ENCODE data around the gene TNK1. TPM values are rescaled to one million over a fixed set of nuclear protein-coding genes. Genes with fewer than 3 reads are reported as not detected.

The TNK1 gene
- total and polyA plus RNA-seq, 9 of the 15 experiments (the other 6 are each of a cell fraction or from before 2014, with no cell fraction given), result 0.28 to 5.2 (median 2.1) TPM

DNA sequence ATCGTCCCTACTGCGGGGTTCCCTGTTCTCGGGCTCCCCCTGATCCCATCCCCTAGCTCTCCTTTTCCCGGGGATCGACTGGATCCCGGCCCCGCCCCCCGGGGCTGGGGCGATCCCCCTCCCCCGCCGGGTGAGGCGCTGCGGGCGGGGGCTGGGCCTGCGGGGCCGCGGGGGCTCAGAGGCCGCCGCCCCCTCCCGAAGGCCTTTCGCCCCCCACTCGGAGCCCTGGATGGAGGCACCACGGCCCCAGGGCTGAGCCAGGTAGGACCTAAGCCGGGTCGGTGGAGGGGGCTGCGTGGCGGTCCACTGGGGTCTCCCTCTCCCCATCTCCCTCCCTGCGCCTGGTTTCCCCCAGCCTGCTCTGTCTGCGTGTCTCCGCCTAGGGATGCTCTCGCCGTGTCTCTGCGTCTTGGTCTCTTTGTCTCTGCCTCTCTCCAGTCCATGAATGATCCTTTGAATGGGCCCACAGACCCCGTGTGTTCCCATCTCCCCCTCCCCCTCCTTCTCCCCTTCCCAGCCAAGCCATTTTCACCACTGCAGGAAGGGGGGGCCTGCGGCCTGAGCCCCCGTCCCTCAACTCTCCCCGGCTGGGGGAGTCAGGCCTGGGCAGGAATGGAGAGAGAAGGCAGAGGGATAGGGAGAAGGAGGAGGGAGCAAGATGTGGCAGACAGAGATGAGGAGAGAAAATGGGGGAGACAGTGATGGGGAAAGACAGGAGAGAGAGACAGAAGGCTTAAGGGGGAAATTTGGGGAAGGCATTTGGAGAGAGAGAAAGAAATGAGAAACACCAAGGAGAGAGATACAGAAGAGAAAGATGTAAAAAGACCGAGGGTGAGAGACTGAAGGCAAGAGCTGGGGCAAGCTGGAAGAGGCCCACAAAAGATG is 24.7 kb downstream of the TNK1 start:
- in situ Hi-C loops (cut with MboI), result no loop called here
- Histone ChIP-seq H3K9me3 (replicated peaks; ENCODE audit: control insufficient read depth, insufficient read depth, low read depth, low read length) (no peaks in the 10 kb centered on the region), H3K4me1 (replicated peaks in 1 of 2; ENCODE audit: control insufficient read depth in 2 of 2, insufficient read depth in 2 of 2, low read length in 2 of 2) (peaks cover 11 to 20% of the 10 kb centered on the region in 2 experiments; a peak in 3 of 5 replicates), H3K9ac (ENCODE audit: insufficient read depth in 1 of 2, low read depth in 2 of 2, low read length in 2 of 2) (peak overlapping the region; percentile 57 to 87; a peak in 3 of 4 replicates), H3K36me3 (ENCODE audit: control insufficient read depth, insufficient read depth, low read length) (peaks cover 6% of the 10 kb centered on the region; the same call in 1 of the 3 replicates), H4K20me1 (replicated peaks; ENCODE audit: control insufficient read depth, insufficient read depth, low read length) (no peaks in the 10 kb centered on the region), H3K79me2 (ENCODE audit: control insufficient read depth, insufficient read depth, low read length) (peaks cover 8% of the 10 kb centered on the region; the same call in 2 of the 3 replicates), H3K9me1 (ENCODE audit: control insufficient read depth, insufficient read depth, low read length) (no peaks in the 10 kb centered on the region), H3K27ac (ENCODE audit: extremely low read depth, low read depth, low read length) (peak overlapping the region; percentile 78; the same call in 1 of the 3 replicates), H3K27me3 (ENCODE audit: control insufficient read depth in 2 of 2, insufficient read depth in 2 of 2, low read length in 2 of 2) (no peaks in the 10 kb centered on the region), H2AFZ (ENCODE audit: low read depth, low read length) (peak overlapping the region; percentile 81), H3K4me3 (peak overlapping the region; percentile 68), H3K4me2 (ENCODE audit: insufficient read depth, low read length) (peak overlapping the region; percentile 78)
- WGBS (ENCODE audit: insufficient coverage, low coverage, missing lambda C conversion rate), result 0% methylated on average over 1 of the region's 38 CpGs
- CTCF ChIA-PET (ENCODE audit: low intra/inter-chr PET ratio), result no interaction called here
- 0 out of 2 replicates have a peak, but pooled peaks have one; percentile 4 for TF ChIP-seq CC2D1A (IDR thresholded peaks at IDR 0.05)
- TF ChIP-seq ZNF696 (CRISPR knock-in tag; conservative IDR thresholded peaks at IDR 0.05), result no peak
- TF ChIP-seq, protein P1, sequence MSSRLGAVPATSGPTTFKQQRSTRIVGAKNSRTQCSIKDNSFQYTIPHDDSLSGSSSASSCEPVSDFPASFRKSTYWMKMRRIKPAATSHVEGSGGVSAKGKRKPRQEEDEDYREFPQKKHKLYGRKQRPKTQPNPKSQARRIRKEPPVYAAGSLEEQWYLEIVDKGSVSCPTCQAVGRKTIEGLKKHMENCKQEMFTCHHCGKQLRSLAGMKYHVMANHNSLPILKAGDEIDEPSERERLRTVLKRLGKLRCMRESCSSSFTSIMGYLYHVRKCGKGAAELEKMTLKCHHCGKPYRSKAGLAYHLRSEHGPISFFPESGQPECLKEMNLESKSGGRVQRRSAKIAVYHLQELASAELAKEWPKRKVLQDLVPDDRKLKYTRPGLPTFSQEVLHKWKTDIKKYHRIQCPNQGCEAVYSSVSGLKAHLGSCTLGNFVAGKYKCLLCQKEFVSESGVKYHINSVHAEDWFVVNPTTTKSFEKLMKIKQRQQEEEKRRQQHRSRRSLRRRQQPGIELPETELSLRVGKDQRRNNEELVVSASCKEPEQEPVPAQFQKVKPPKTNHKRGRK (tag; IDR thresholded peaks at IDR 0.05), result 0 out of 2 replicates have a peak, but pooled peaks have one; percentile 25
- no peak for TF ChIP-seq CCAR2 (IDR thresholded peaks at IDR 0.05; ENCODE audit: low read depth, low read length)
- TF ChIP-seq, protein P2, sequence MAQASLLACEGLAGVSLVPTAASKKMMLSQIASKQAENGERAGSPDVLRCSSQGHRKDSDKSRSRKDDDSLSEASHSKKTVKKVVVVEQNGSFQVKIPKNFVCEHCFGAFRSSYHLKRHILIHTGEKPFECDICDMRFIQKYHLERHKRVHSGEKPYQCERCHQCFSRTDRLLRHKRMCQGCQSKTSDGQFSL (CRISPR knock-in tag; IDR thresholded peaks at IDR 0.05), result 0 out of 2 replicates have a peak, but pooled peaks have one; percentile 15
- TF ChIP-seq, protein P2 (tag; IDR thresholded peaks at IDR 0.05), result no peak
- TF ChIP-seq, protein P3, sequence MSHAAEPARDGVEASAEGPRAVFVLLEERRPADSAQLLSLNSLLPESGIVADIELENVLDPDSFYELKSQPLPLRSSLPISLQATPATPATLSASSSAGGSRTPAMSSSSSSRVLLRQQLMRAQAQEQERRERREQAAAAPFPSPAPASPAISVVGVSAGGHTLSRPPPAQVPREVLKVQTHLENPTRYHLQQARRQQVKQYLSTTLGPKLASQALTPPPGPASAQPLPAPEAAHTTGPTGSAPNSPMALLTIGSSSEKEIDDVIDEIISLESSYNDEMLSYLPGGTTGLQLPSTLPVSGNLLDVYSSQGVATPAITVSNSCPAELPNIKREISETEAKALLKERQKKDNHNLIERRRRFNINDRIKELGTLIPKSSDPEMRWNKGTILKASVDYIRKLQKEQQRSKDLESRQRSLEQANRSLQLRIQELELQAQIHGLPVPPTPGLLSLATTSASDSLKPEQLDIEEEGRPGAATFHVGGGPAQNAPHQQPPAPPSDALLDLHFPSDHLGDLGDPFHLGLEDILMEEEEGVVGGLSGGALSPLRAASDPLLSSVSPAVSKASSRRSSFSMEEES (CRISPR knock-in tag; IDR thresholded peaks at IDR 0.05), result no peak
- TF ChIP-seq, protein P4, sequence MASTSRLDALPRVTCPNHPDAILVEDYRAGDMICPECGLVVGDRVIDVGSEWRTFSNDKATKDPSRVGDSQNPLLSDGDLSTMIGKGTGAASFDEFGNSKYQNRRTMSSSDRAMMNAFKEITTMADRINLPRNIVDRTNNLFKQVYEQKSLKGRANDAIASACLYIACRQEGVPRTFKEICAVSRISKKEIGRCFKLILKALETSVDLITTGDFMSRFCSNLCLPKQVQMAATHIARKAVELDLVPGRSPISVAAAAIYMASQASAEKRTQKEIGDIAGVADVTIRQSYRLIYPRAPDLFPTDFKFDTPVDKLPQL (IDR thresholded peaks at IDR 0.05; ENCODE audit: extremely low read depth, insufficient read length), result no peak
- no peak for TF ChIP-seq NFATC3 (IDR thresholded peaks at IDR 0.05)
- intact Hi-C loops (cut with micrococcal nuclease), result no loop called here
- POLR2A ChIA-PET, result interaction anchor here (1.3 kb wide), 1 partner anchor 156 kb away, joined by 4 read pairs; the partner anchor contains the start of gene SENP3
- BruUV-seq (replicated peaks), result TSS peak; percentile 76
- FAIRE-seq (no peak), ATAC-seq (no peak), DNase-seq (ENCODE audit: extremely low read depth in 1 of 4, low spot score in 3 of 4) (peak in 2 of 4 experiments; percentile 62 to 65)
